ENCODE measurements around the gene ATG7. TPM values are rescaled to one million over a fixed set of nuclear protein-coding genes. Genes with fewer than 3 reads are reported as not detected.

The ATG7 gene
- total RNA-seq, 4 donors from 2014 or later = 54.8 to 126 (median 100) TPM

- DNase-seq = no peak
- intact Hi-C loops (cut with DNase I; ENCODE audit: low total_unique reads) = no loop called here
- Histone ChIP-seq H3K4me3 (no peak overlapping the region), H3K9me3 (no peaks in the 10 kb centered on the region), H3K4me1 (peaks cover 27 to 30% of the 10 kb centered on the region in 2 donors), H3K27ac (peak overlapping the region; percentile 18 to 73), H3K27me3 (no peaks in the 10 kb centered on the region), H3K36me3 (no peaks in the 10 kb centered on the region)
- TF ChIP-seq CTCF (IDR thresholded peaks at IDR 0.05) = no peak
- TF ChIP-seq POLR2A (IDR thresholded peaks at IDR 0.05) = no peak
These were observed 324.2 kb downstream of the ATG7 start for GRCh38 chr3:11596387-11596786.

DNA sequence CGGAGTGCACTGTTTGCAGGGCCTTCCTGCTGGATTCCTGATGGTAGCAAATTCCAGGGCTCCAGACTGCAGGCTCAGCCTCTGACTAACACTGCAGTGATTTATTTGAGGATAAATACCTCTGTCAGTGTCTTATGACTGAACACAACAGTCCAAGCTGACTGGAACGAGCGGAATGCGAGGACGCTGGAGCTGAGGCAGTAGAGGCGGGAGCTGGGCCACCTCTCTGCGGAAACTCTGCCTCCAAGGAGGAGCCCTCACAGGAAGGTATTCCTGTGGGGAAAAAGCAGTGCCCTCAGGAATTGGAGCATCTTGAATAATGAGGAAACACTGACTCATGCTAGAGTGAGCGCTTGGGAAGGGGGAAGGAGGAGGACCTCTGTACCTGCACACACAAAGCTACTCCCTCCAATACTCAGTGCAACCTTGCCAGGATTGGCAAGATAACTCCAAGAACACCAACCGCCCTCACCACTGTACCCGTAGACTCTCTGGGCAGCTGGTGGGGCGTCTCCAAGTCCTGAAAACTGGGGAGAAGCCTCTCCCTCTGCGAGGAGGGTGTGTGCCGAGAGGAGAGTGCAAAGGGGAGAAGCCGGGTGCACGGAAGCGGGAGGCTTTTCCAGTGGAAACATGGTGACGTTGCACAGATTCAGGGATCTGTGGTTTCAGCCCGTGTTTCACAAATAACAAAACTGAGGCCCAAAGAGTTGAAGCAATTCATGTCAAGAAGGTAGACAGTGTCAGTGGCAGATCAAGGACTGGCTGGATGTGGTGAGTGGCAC, 328.5 kb downstream of the ATG7 start:
- DNase-seq = peak; percentile 80 to 84
- H3K4me1 ChIP-seq = peaks cover 21 to 29% of the 10 kb centered on the region in 2 donors

GRCh38 chr3:11601446-11602238, 329.4 kb downstream of the ATG7 start:
- Histone ChIP-seq H3K4me3 (no peak overlapping the region), H3K36me3 (no peaks in the 10 kb centered on the region), H3K27me3 (no peaks in the 10 kb centered on the region), H3K9me3 (no peaks in the 10 kb centered on the region), H3K4me1 (peaks cover 26% of the 10 kb centered on the region in 2 donors), H3K27ac (peak overlapping the region; percentile 86 to 94)
- peak; percentile 63 to 68 for DNase-seq
- intact Hi-C loops (cut with DNase I; ENCODE audit: low total_unique reads) = no loop called here
- TF ChIP-seq POLR2A (IDR thresholded peaks at IDR 0.05) (no peak), CTCF (IDR thresholded peaks at IDR 0.05) (no peak)

More for the DNA sequence above, 328.5 kb downstream of the ATG7 start:
- TF ChIP-seq CTCF (IDR thresholded peaks at IDR 0.05) (no peak), POLR2A (IDR thresholded peaks at IDR 0.05) (no peak)
- intact Hi-C loops (cut with DNase I; ENCODE audit: low total_unique reads) = no loop called here
- Histone ChIP-seq H3K27me3 (no peaks in the 10 kb centered on the region), H3K36me3 (no peaks in the 10 kb centered on the region), H3K27ac (peak overlapping the region; percentile 86 to 94), H3K4me3 (no peak overlapping the region), H3K9me3 (no peaks in the 10 kb centered on the region)

DNA sequence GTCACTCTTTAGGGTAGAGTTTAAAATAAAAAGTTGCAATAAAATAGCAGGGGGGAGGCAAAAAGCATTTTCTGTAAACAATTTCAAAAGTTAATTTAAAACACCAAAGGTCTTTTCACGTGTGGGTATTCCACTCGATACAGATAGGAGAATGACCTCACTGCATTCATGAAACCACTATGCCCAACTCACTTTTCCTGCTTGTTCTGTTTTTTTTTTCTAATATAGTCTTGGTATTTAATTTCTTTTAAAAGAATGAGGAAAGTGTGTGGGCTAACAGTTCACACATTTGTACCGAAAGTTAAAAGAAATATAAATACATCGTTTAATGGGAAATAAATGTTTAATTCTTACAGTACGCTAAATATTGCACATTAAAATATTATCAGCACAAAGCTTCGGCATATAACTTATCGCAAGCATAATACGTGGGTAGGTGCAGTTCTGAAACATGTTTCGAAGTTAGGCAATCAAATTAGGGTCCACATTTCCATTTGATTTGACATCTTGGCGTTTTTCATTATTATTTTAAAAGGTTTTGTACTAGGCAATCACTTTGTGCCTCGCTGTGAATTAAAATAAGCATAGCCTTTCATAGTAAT, 330.1 kb downstream of the ATG7 start:
- intact Hi-C loops (cut with DNase I; ENCODE audit: low total_unique reads) = no loop called here
- TF ChIP-seq POLR2A (IDR thresholded peaks at IDR 0.05) (no peak), CTCF (IDR thresholded peaks at IDR 0.05) (no peak)

More for the DNA sequence above, 330.1 kb downstream of the ATG7 start:
- no peak overlapping the region for H3K4me3 ChIP-seq
- H3K9me3 ChIP-seq = no peaks in the 10 kb centered on the region
- peaks cover 26% of the 10 kb centered on the region in 2 donors for H3K4me1 ChIP-seq
- no peak for DNase-seq
- peak overlapping the region; percentile 86 to 94 for H3K27ac ChIP-seq
- no peaks in the 10 kb centered on the region for H3K36me3 ChIP-seq
- no peaks in the 10 kb centered on the region for H3K27me3 ChIP-seq

Data from uterus (tissue), 4 donors.